Measurements from ENCODE around the gene SPTBN1.
"Not testable (repeated sequence)": the region's sequence is repeated elsewhere in the genome, so short reads cannot be mapped to it uniquely, and the experiment has no call there.

Gene SPTBN1

GRCh38 chr2:54504866-54505265, 48.7 kb downstream of the SPTBN1 start:
- no peak for DNase-seq

DNA sequence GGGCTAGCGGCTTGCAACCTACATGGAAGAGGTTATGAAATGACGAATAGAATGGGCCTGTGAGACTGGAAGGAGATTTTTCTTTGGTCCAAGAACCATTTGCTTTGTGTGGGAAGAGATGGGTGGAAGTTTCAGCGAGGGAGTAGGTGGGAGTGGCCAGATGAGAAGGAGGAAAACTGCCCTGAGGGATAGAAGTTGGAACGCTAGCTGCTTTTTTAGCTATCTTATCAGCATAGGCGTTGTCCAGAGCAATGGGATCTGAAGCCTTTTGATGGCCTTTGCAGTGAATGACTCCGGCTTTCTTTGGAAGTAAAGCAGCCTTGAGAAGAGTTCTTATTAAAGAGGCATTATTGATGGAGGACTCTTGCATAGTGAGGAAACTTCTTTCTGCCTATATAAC, 52.4 kb downstream of the SPTBN1 start:
- no peak for DNase-seq

DNA sequence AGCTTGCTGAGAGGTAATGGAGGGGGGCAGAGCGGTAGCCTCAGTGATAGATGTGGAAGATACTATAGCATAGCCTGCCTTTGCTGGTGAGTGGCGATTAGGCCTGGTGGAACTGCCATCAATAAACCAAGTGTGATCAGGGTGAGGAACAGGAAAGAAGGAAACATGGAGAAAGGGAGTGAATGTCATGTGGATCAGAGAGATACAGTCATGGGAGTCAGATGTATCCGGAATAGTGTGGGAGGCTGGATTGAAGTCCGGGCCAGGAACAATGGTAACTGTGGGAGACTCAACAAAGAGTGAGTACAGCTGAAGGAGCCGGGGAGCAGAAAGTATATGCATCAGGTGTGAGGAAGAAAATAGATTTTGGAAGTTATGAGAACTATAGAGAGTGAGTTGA, 52.9 kb downstream of the SPTBN1 start:
- not testable (repeated sequence) for DNase-seq

DNA sequence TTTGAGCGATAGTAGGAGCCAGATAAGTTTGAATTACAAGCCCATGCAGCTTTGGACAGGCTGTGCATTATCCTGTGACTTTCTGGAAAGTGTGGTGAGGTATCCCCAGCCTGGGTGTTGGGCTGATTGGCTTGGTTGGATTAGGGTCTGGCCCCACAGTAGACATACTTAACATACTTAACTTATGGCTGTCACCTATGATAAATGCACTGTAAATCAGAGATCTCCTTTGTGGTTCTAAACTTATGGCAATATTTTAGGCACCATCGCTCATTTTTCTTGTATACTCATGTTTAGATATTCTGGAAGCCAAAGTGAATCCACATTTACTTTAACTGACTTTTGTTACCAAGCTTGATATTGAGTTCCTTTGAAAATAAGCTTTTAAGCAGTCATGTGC, 54.8 kb downstream of the SPTBN1 start:
- no peak for DNase-seq

DNA sequence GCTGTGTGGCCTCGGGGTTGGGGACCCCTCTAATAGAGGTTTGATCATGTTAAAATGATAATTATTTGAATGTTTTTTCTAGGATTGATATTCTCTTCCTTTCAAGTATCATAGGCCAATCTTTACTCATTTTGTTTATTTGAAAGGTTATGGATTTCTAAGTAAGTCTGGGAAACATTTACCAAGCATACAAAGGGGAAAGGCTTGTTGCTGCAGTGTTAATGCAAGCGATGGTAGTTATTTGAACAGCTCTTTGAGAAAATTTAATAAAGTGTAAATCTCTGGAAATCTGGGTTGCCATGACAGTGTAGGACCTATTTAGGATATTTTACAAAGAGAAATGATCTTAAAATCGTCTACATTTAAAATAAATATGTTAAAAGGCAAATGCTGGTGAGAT, 56.1 kb downstream of the SPTBN1 start:
- no peak for DNase-seq

DNA sequence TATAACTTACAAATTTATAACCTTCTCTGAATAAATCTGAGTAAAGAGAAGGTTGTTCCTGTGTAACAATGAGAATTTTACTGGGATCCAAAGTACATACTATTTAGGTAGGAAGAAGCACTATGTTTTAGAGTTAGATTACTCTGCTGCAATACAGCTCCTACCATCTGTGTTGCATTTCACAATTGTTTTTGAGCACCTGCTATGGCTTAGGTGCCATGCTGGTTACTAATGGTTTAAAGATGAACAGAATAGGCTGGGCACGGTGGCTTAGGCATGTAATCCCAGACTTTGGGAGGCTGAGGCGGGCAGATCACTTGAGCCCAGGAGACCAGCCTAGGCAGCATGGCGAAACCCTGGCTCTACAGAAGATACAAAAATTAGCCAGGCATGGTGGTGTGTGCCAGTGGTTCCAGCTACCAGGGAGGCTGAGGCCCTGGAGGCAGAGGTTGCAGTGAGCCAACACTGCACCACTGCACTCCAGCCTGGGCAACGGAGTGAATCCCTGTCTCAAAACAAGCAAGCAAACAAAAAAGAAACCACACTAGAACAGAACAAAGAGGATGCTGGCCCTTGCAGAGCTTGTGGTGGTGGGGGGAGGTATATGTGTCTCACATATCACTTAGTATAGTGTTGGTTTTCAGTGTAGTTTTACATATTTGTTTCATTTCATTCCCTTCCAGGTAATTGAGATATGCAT, 56.7 kb downstream of the SPTBN1 start:
- no peak for DNase-seq

DNA sequence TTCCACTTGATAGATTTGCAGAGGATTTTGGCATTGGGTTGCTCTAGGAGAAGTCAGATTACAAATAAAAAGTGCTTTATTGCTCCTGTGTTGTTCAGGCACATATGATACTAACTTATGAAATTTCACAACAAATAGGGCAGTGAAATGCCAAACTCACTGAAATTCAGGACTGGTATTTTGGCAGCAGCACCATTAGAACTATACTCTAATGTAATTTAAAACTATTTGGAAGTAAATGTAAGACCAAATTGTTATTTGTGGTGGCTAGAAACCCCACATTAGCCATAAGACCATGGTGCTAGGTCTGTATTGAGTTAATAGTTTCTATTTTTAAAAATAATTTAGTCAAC, 57.2 kb downstream of the SPTBN1 start:
- DNase-seq, result no peak

GRCh38 chr2:54514822-54515569, 58.9 kb downstream of the SPTBN1 start:
- no peak for DNase-seq

DNA sequence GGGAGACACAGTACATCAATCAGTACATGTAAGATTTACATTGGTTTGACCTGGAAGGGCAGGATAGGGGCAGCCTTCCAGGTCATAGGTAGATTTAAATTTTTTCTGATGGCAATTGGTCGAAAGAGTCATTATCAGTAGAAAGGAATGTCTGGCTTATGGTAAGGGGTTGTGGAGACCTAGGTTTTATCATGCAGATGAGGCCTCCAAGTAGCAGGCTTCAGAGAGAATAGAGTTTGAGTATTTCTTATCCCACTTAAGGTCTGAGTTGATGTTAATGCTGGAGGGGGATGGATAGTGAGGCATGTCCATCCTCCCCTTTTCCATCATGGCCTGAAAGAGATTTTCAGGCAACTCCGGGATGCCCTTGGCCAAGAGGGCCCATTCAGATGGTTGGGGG, 60.7 kb downstream of the SPTBN1 start:
- no peak for DNase-seq

GRCh38 chr2:54518016-54518415, 61.9 kb downstream of the SPTBN1 start:
- DNase-seq, result not testable (repeated sequence)

GRCh38 chr2:54518430-54518829, 62.3 kb downstream of the SPTBN1 start:
- no peak for DNase-seq

- no peak for DNase-seq
Observed at GRCh38 chr2:54519841-54520459, 63.8 kb downstream of the SPTBN1 start.

DNA sequence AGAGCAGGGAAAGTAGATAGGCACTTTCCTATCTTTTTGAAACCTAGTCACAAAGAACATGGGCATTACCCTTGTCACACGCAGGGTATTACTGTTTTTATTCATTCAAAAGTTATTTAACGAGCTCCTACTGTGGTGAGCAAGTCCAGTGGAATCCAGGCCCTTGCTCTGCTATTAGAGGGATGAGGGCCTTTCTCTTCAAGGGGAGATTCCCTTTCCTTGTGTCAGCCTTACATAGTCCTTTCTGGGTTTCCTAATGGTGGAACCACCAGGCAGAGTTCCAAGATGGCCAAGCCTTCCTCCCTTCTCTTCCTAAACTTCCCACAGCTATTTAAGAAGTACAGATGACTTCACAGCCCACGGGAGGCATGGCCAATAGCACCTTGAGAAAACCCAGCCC, 64.6 kb downstream of the SPTBN1 start:
- no peak for DNase-seq

GRCh38 chr2:54522624-54523281, 66.6 kb downstream of the SPTBN1 start:
- DNase-seq, result no peak

GRCh38 chr2:54523324-54523959, 67.3 kb downstream of the SPTBN1 start:
- DNase-seq, result no peak

GRCh38 chr2:54524226-54524991, 68.3 kb downstream of the SPTBN1 start:
- no peak for DNase-seq

DNA sequence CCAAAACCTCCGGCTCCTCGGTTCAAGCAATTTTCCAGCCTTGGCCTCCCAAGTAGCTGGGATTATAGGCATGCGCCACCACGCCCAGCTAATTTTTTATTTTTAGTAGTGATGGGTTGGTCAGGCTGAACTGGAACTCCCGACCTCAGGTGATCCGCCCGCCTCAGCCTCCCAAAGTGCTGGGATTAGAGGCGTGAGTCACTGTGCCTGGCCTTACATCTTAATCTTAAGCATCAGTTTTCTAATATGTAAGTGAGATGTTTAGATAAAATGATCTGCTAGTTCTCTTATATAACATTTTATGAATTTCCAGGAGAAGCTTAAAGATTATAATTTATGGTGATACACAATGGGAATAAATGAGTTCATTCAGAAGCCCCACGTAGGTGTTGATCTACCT, 69.2 kb downstream of the SPTBN1 start:
- DNase-seq, result no peak

GRCh38 chr2:54526226-54526879, 70.2 kb downstream of the SPTBN1 start:
- no peak for DNase-seq

DNA sequence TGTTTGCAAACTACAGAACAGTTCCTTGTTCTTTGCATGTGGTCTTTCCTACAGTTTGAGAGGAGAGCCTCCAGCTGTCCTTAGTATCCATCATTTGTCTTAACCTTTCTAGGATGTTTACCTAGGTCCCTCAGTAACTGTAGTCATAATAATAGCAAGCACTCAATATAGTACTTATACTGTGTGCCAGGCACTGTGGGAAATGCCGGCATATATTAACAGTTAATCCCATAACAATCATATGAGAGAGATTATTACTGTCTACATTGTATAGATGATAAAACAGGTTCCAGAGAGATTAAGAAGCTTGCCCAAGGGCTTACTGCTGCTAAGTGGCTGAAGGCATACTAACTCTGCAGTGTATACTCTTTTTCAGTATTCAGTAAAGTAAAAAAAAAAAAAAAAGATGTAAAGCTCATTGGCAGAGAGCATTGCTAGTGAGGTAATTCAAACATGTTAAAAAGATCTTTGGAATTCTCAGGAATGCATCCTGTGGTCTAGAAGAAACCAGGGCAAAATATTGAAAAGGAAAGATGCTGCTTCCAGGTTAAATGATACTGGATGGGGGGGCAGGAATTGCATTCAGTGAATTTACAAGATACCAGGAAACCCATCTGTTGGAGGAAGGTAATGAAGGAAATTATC, 72.3 kb downstream of the SPTBN1 start:
- no peak for DNase-seq

- DNase-seq, result not testable (repeated sequence)
Observed at GRCh38 chr2:54529518-54529917, 73.4 kb downstream of the SPTBN1 start.

DNA sequence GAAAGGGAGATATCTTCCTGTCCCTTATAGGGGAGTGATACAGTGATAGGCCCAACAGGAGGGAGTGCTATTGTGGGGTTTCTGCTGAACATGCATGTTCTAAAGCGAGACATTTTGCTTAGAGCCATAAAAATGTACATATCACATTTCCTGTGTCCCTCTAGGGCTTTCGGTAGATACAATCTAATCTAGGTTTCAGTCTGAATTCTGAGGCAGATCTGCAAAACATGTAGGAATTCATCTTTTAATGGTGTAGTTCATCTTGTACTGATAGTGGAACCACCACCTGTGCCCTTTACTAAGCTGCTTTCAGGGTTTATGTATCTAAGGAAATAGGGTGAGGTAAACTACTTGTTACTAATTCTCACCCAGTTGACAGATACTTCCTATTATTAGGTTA, 73.8 kb downstream of the SPTBN1 start:
- DNase-seq, result no peak
